GM23248 (cell line): ENCODE results near the gene CDK5.

Source experiments
- EZH2 ChIP-seq: fragments of 200-600 bp; sonication (generic); IDR thresholded peaks from 2 replicates; pipeline ENCODE4 v1.6.1; 2018; ENCODE audit warnings: antibody characterized with exemption, mild to moderate bottlenecking; ENCODE audit not compliant: insufficient read depth, poor library complexity, severe bottlenecking
- EZH2phosphoT487 ChIP-seq: fragments of 200-600 bp; sonication (generic); IDR thresholded peaks from 2 replicates; pipeline ENCODE4 v1.6.1; 2018; ENCODE audit warnings: antibody characterized with exemption, moderate library complexity, mild to moderate bottlenecking, low read depth; ENCODE audit not compliant: insufficient read depth

- TF ChIP-seq EZH2phosphoT487 (no peak), EZH2 (no peak)
Measured at GRCh38 chr7:151053096-151053495, 4.6 kb downstream of the CDK5 start.
